Dermis lymphatic vessel endothelial cell (primary cell): Measurements from ENCODE around the gene KIAA0753. TPM values are rescaled to one million over a fixed set of nuclear protein-coding genes. Genes with fewer than 3 reads are reported as not detected.

ENCODE experiments used
- total RNA-seq: library from RNA; depleted of rRNA; stranded (reverse); fragments of >200 nt; gene quantifications from 2 replicates; pipeline ENCODE4 v1.2.1, GENCODE V29; 2014

The KIAA0753 gene
- 6.4 and 10.1 TPM in 2 replicates for total RNA-seq

DNA sequence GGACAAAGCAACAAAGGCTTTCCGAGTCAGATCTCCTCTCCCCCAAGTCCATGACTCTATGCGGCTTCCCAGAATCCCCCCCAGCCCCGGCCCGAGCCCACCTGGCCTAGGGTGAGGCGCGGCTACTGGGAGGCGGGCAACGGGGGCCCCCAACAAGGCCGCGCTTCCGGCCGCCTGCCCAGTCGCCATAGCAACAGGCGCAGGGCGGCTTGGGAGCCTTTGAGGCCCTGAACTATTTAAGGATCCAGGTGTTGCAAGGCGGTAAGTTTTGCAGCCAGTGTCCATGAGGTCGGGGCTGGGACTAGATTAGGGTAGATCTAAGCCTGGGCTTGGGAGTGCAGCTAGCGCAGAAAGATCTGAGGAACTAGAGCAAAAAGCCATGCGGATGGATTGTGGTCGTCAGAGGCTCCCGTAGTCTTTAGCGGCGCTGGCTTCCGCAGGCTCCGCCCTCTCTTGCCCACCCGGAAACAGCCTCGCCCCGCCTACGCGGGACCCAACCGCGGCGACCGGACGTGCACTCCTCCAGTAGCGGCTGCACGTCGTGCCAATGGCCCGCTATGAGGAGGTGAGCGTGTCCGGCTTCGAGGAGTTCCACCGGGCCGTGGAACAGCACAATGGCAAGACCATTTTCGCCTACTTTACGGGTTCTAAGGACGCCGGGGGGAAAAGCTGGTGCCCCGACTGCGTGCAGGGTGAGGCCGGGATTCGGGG, at the start of gene KIAA0753, which contains the start of gene TXNDC17:
Gene KIAA0753 (minus strand): TSS at position 176 of the 711 bp plus-strand sequence. CDS start 5,608 bp downstream, outside the sequence.
Gene TXNDC17 (plus strand): TSS at position 525 of the 711 bp plus-strand sequence. CDS start 23 bp downstream, at position 548.

DNA sequence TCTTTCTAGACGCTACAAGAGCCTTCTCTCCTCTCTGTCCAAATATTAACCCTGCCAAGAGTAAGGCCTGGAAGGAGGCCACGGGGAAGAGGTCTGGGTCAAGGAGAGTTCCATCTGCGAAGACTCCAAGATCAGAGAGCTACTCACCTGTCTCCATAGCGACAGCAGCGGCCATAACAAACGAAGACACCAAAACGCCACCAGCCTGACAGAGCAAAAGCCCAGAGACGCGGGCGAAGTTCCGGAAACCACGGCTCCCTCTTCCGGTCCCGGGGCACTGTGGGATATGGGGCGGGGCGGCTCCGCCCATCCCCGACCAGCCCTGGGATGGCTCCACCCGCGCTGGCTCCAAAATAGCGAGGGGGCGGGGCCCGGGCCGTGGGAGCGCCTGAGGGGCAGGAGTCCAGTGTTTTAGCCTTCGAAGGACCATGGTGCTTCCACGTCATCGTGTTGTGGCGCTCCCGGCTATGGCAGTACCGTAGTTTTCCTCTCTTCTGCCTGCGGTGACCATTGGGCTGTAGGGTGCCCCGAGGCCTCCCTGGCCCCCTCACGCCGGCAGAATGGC, 10.9 kb upstream of the KIAA0753 start, which contains the start of the genes C17orf100 and MED31:
Gene C17orf100 (plus strand): TSS at position 409 of the 565 bp plus-strand sequence. CDS start 152 bp downstream, at position 561.
Gene MED31 (minus strand): TSS at position 252 of the 565 bp plus-strand sequence. CDS start 77 bp downstream, at position 175.

DNA sequence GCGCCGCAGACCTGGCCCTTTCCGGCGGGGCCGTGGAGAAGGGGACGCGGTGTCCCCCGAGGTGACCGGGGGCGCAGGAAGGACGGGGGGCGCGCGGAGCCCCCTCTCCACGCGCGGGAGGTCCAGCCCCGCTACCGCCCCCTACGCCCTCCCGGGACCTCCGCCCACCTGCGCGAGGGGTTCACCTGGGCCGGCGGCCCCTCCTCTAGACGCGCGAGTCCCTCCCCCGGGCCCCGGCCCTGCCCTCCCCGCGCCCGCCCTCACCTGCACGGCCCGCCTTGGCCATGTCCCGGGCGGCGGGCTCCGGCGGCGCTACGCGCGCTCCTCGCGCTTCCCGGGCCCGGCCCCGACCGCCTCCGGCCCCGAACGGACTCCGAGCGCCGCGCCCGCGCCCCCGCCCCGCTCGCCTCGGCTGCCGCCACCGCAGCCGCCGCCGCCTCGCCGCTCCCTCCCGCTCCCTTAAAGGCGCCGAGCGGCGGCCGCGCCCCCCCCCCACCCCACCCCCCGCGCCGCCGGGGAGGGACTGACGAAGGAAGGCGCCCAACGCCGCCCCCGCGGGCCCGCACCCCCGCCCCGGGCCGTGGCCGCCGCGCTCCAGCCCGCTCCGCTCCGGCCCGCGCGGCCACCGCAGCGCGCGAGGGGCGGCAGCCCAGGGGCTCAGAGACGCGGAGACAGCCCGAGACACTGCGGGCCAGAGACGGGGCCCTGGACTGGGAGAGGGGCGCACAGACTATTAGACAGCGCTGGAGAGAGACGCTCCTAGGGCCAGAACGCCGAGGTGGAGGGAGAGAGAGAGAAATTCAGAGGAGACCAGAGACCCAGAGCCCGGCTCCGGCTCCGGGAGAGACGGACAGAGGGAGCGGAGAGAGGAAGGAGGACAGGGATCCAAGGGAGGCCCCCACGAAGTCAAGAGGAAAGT, 84.1 kb downstream of the KIAA0753 start, which contains the start of gene PITPNM3:
Gene PITPNM3 (minus strand): TSS at position 435 of the 919 bp plus-strand sequence. CDS start 149 bp downstream, at position 286.

Other genes with a start within 250 kb of the KIAA0753 start
- not detected in 2 replicates for gene AIPL1, start 205.6 kb downstream of the KIAA0753 start, total RNA-seq
- 3.9 and 4.0 TPM in 2 replicates for gene PIMREG, start 196.3 kb downstream of the KIAA0753 start, total RNA-seq
- 0.09 and 0.11 TPM in 2 replicates for gene PITPNM3, start 84.2 kb downstream of the KIAA0753 start, total RNA-seq
- gene TXNDC17, start 349 bp upstream of the KIAA0753 start, total RNA-seq = 60.1 and 90.9 TPM in 2 replicates
- gene MED31, start 10.9 kb upstream of the KIAA0753 start, total RNA-seq = 7.3 and 8.9 TPM in 2 replicates
- gene C17orf100, start 11.1 kb upstream of the KIAA0753 start, total RNA-seq = 0.43 and 0.52 TPM in 2 replicates
- gene SLC13A5, start 72.7 kb upstream of the KIAA0753 start, total RNA-seq = 0.09 and 0.11 TPM in 2 replicates
- under 0.01 and 0.22 TPM in 2 replicates for gene XAF1, start 115.3 kb upstream of the KIAA0753 start, total RNA-seq
- gene FBXO39, start 135.5 kb upstream of the KIAA0753 start, total RNA-seq = 14.4 and 24.9 TPM in 2 replicates
- 0.11 TPM in 1 of 2 replicates, not detected in the other for gene TEKT1, start 191.0 kb upstream of the KIAA0753 start, total RNA-seq